Suprapubic skin (tissue), 4 donors: ENCODE measurements around the gene PRAMEF27. TPM values are rescaled to one million over a fixed set of nuclear protein-coding genes. Genes with fewer than 3 reads are reported as not detected.
"Not testable (repeated sequence)": the region's sequence is repeated elsewhere in the genome, so short reads cannot be mapped to it uniquely, and the experiment has no call there.

Experiments used
- DNase-seq, 2 donors: peaks; one replicate each; pipeline ENCODE4 v3.0.0-alpha.2; 2019; ENCODE audit warnings: low spot score in 2 of 2
- H3K27ac ChIP-seq: fragments of 200-600 bp; sonication (generic); one replicate; pipeline ENCODE4 v1.5.1; 2019
- H3K27me3 ChIP-seq: fragments of 200-600 bp; sonication (generic); one replicate; pipeline ENCODE4 v1.5.1; 2019
- H3K36me3 ChIP-seq: fragments of 200-600 bp; sonication (generic); one replicate; pipeline ENCODE4 v1.5.1; 2019
- H3K4me1 ChIP-seq: fragments of 200-600 bp; sonication (generic); one replicate; pipeline ENCODE4 v1.5.1; 2019
- H3K4me3 ChIP-seq: fragments of 200-600 bp; sonication (generic); one replicate; pipeline ENCODE4 v1.5.1; 2019; ENCODE audit warnings: mild to moderate bottlenecking
- H3K9me3 ChIP-seq: fragments of 200-600 bp; sonication (generic); one replicate; pipeline ENCODE4 v1.5.1; 2019
- WGBS: methylation state at CpG from one replicate; pipeline ENCODE4 v1.1.5; 2018; 5-methylcytosine and 5-hydroxymethylcytosine counted together
- total RNA-seq, 4 donors: library from RNA; depleted of rRNA; stranded (reverse); fragments of >200 nt; gene quantifications; one replicate each; pipeline ENCODE4 v1.1.0, GENCODE V29; 2016

The PRAMEF27 gene
- total RNA-seq: not detected

DNA sequence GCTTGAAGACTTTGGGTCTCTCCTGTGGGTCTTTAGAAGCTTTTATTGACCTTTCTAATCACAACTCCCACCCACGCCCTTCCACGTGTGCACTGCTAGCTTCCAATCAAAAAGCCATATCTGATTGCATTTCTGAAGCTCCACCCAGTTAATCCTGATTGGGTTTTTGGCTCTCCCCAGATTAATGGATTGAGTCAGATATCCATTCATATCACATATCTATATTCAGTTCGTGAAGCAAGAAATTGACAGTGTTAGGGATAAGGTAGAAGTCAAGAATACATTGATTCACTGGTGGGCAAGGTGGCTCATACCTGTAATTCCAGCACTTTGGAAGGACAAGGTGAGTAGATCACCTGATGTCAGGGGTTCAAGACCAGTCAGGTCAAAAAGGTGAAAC is at the start of gene PRAMEF27:
TSS of gene PRAMEF27 (minus strand) at position 101 of the 400 bp plus-strand sequence. CDS start 2,916 bp downstream, outside the sequence.
- H3K4me1 ChIP-seq, H3K9me3 ChIP-seq, H3K27me3 ChIP-seq, DNase-seq, H3K36me3 ChIP-seq, H3K27ac ChIP-seq, H3K4me3 ChIP-seq: not testable (repeated sequence)
- WGBS: 95% methylated on average over 3 of the region's 3 CpGs

DNA sequence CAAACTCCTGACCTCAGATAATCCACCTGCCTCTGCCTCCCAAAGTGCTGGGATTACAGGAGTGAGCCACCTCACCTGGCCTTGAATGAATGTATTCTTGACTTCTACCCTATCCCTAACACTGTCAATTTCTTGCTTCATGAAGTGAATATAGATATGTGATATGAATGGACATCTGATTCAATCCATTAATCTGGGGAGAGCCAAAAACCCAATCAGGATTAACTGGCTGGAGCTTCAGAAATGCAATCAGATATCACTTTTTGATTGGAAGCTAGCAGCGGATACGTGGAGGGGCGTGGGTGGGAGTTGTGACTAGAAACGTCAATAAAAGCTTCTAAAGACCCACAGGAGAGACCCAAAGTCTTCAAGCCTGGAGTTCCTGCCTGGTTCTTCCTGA is 14.1 kb upstream of the PRAMEF27 start, which contains the start of gene PRAMEF25:
TSS of gene PRAMEF25 (plus strand) at position 301 of the 400 bp plus-strand sequence. CDS start 2,920 bp downstream, outside the sequence.
- not testable (repeated sequence) for H3K9me3 ChIP-seq, H3K27me3 ChIP-seq, H3K4me3 ChIP-seq, DNase-seq, H3K4me1 ChIP-seq, H3K36me3 ChIP-seq, H3K27ac ChIP-seq
- WGBS: no CpG with 5 or more reads among the region's 4 CpGs

DNA sequence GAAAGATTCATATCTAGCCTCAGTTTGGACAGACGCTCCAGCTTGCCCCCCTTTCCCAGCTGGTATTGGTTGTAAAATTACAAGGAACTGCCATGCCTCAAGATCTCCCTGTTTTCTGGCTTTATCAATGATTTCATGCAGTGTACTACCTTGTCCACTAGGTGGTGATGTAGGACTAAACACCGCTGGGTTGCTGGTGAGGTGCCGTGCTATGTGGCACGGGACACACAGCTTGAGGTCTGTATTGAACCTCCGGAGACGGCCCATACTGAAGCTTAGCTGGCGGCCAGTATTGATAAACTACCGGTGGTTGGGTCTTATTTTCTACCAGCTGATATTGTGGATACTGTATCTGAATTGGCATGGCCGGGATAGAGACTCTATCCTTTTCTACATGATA is 36.5 kb downstream of the PRAMEF27 start:
- not testable (repeated sequence) for H3K36me3 ChIP-seq, H3K27me3 ChIP-seq, H3K27ac ChIP-seq, DNase-seq, H3K9me3 ChIP-seq, H3K4me1 ChIP-seq, H3K4me3 ChIP-seq
- no CpG with 5 or more reads among the region's 9 CpGs for WGBS

DNA sequence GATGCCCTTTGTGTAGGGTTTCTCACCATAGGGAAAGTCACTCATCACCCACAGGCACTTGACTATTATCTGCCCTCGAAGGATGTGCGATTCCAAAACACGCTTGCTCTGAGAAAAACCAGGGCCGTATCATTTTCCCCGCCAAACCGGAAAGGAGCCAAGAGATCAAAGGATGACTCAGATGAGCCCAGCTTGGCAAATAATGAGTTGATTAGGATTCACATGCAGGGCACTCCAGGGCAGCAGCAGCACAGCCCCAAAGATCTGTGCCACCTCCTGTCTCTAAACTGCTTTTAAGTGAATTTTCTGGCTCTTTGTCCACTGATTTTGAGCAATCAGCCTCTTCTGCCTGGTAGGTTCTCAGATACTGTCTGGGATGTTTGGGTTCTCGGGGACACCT is 44.4 kb downstream of the PRAMEF27 start:
- no CpG with 5 or more reads among the region's 7 CpGs for WGBS
- DNase-seq, H3K4me1 ChIP-seq, H3K36me3 ChIP-seq, H3K27me3 ChIP-seq, H3K4me3 ChIP-seq, H3K27ac ChIP-seq, H3K9me3 ChIP-seq: not testable (repeated sequence)

DNA sequence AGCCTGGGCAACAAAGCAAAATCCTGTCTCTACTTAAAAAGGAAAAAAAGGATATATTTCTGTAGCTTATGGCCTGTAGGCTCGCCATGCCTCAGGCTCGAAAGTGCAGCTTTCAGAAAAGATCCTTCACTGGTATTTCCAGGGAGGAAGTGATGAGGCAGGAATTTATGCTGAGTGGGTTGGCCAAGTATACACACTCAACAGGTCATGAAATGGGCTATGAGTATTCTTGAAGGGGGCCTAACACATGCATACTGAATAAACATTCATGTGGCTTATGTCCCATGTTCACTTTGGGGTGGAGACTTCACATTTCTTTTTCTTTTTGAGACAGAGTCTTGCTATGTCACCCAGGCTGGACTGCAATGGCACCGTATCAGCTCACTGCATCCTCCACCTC is 47.0 kb downstream of the PRAMEF27 start:
- H3K27ac ChIP-seq, H3K4me3 ChIP-seq, H3K4me1 ChIP-seq, H3K9me3 ChIP-seq, H3K27me3 ChIP-seq, H3K36me3 ChIP-seq, DNase-seq: not testable (repeated sequence)
- WGBS: no CpG with 5 or more reads among the region's 3 CpGs

DNA sequence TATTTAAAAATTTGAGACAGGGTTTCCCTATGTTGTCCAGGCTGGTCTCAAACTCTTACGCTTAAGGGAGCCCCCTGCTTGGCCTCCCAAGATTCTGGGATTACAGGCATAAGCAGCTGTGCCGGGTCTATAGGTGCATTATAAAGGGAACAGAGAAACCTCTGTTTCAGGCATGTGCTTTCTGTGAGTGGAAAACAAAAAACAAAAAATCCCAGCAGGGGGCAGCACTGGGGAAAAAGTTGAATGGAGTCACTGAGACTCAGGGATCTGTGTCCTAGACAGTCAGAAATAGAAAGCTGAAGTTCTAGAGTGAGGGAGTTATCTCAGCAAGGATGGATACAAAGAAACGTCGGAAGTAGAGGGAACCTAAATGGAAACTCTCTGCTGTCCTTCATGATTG is 50.6 kb downstream of the PRAMEF27 start:
- not testable (repeated sequence) for H3K9me3 ChIP-seq
- 80% methylated on average over 1 of the region's 4 CpGs for WGBS

More for the DNA sequence above, 50.6 kb downstream of the PRAMEF27 start:
- H3K27ac ChIP-seq, H3K36me3 ChIP-seq, H3K4me3 ChIP-seq, H3K27me3 ChIP-seq, DNase-seq, H3K4me1 ChIP-seq: not testable (repeated sequence)

Other genes with a start within 250 kb of the PRAMEF27 start
- gene PRAMEF11, start 225.2 kb downstream of the PRAMEF27 start, total RNA-seq: not detected
- gene HNRNPCL1, start 207.9 kb downstream of the PRAMEF27 start, total RNA-seq: not detected
- gene PRAMEF2, start 199.5 kb downstream of the PRAMEF27 start, total RNA-seq: under 1 TPM in 1 of 4 donors, not detected in 3; 0.39 TPM
- gene PRAMEF4, start 170.4 kb downstream of the PRAMEF27 start, total RNA-seq: not detected
- not detected for gene PRAMEF10, start 158.3 kb downstream of the PRAMEF27 start, total RNA-seq
- not detected for gene PRAMEF7, start 140.0 kb downstream of the PRAMEF27 start, total RNA-seq
- gene PRAMEF6, start 109.0 kb downstream of the PRAMEF27 start, total RNA-seq: not detected
- not detected for gene HNRNPCL3, start 4.2 kb upstream of the PRAMEF27 start, total RNA-seq
- gene PRAMEF25, start 14.2 kb upstream of the PRAMEF27 start, total RNA-seq: not detected
- not detected for gene HNRNPCL2, start 60.3 kb upstream of the PRAMEF27 start, total RNA-seq
- not detected for gene PRAMEF26, start 99.4 kb upstream of the PRAMEF27 start, total RNA-seq
- gene HNRNPCL4, start 109.1 kb upstream of the PRAMEF27 start, total RNA-seq: not detected
- gene PRAMEF9, start 115.3 kb upstream of the PRAMEF27 start, total RNA-seq: not detected
- not detected for gene PRAMEF13, start 144.8 kb upstream of the PRAMEF27 start, total RNA-seq
- not detected for gene PRAMEF18, start 169.6 kb upstream of the PRAMEF27 start, total RNA-seq
- gene PRAMEF5, start 197.6 kb upstream of the PRAMEF27 start, total RNA-seq: not detected
- gene PRAMEF8, start 228.6 kb upstream of the PRAMEF27 start, total RNA-seq: not detected
- not detected for gene PRAMEF33, start 247.0 kb upstream of the PRAMEF27 start, total RNA-seq